HepG2 (cell line): ENCODE data around the gene NALCN. TPM values are rescaled to one million over a fixed set of nuclear protein-coding genes. Genes with fewer than 3 reads are reported as not detected.

Source experiments
- ATAC-seq: fragments of 200-7000 bp; cut with Tn5 transposase; 3 replicates; pipeline ENCODE4 v1.9.1; 2020; ENCODE audit warnings: mild to moderate bottlenecking, moderate library complexity
- Bru-seq: library from RNA; stranded (reverse); fragments of 400-500 nt; gene quantifications from one replicate; lab custom pipeline; 2021; lab: Mats Ljungman, UMichigan
- BruChase-seq, 2 experiments: library from RNA; stranded (reverse); fragments of 400-500 nt; gene quantifications; one replicate each; lab custom pipeline; 2021; lab: Mats Ljungman, UMichigan
- BruUV-seq: library from RNA; stranded (reverse); fragments of 400-500 nt; replicated peaks from 2 replicates; lab custom pipeline; 2021; lab: Mats Ljungman, UMichigan
- CTCF ChIA-PET: fragments of 300-600 bp; formaldehyde crosslinking; extraction: SDS; loops from one replicate; lab custom pipeline; 2021; ENCODE audit warnings: low total read pairs, inconsistent platforms, low intra/inter-chr PET ratio; lab: Yijun Ruan, JAX
- POLR2A ChIA-PET: fragments of 350-600 bp; sonication (Branson Sonifier 250); formaldehyde crosslinking; loops from one replicate; lab custom pipeline; 2020; ENCODE audit warnings: antibody characterized with exemption, inconsistent platforms; lab: Yijun Ruan, JAX
- DNase-seq: peaks from one replicate; pipeline ENCODE4 v3.0.0-alpha.2; 2015; ENCODE audit warnings: low spot score
- FAIRE-seq: peaks from 3 replicates; lab custom pipeline; 2011; peaks lifted over from hg19 to GRCh38; lab: Jason Lieb, UNC
- H2AFZ ChIP-seq: one replicate; pipeline ENCODE4 v1.6.1; 2011; ENCODE audit warnings: low read length, inconsistent platforms
- H3K27ac ChIP-seq: fragments of 300-600 bp; 3 replicates; pipeline ENCODE4 v1.8.0; 2011; ENCODE audit warnings: mixed run types, mild to moderate bottlenecking, mixed read lengths, low read length, inconsistent platforms; ENCODE audit not compliant: insufficient read depth; ENCODE audit errors: extremely low read length
- H3K27me3 ChIP-seq, 2 experiments: fragments of 200-600 bp in 1 of 2; 2 replicates in 1 of 2; 3 replicates in 1 of 2; pipeline versions ENCODE4 v1.6.0 to v1.8.0; 2011; ENCODE audit warnings: low read length in 2 of 2, mild to moderate bottlenecking in 2 of 2, moderate library complexity in 2 of 2, inconsistent platforms in 1 of 2; ENCODE audit not compliant: insufficient read depth in 2 of 2, control insufficient read depth in 1 of 2
- H3K36me3 ChIP-seq, 2 experiments: fragments of 200-600 bp in 1 of 2; replicated peaks in 1 of 2; 2 replicates in 1 of 2; 3 replicates in 1 of 2; pipeline versions ENCODE4 v1.5.1 to v1.8.0; 2011; ENCODE audit warnings: low read length in 2 of 2, inconsistent platforms in 1 of 2; ENCODE audit not compliant: insufficient read depth in 2 of 2, control insufficient read depth in 1 of 2
- H3K4me1 ChIP-seq: 2 replicates; pipeline ENCODE4 v1.5.1; 2012; ENCODE audit warnings: low read length, inconsistent platforms; ENCODE audit not compliant: insufficient read depth
- H3K4me2 ChIP-seq: 2 replicates; pipeline ENCODE4 v1.6.0; 2011; ENCODE audit warnings: low read depth, low read length, inconsistent platforms
- H3K4me3 ChIP-seq, 3 experiments: fragments of 200-600 bp in 1 of 3; sonication (generic), shearing (Covaris generic) in 1 of 3; replicated peaks in 1 of 3; 2 replicates each; pipeline ENCODE4 v1.5.1; 2011 to 2016; ENCODE audit warnings: low read length in 3 of 3, inconsistent platforms in 2 of 3, low read depth in 2 of 3, mild to moderate bottlenecking in 2 of 3, control low read depth in 1 of 3, mixed read lengths in 1 of 3; ENCODE audit not compliant: insufficient read depth in 1 of 3
- H3K79me2 ChIP-seq: one replicate; pipeline ENCODE4 v1.6.1; 2011; ENCODE audit warnings: low read length, inconsistent platforms; ENCODE audit not compliant: insufficient read depth
- H3K9ac ChIP-seq: 2 replicates; pipeline ENCODE4 v1.6.0; 2011; ENCODE audit warnings: mild to moderate bottlenecking, low read depth, low read length, inconsistent platforms; ENCODE audit not compliant: insufficient read depth
- H3K9me3 ChIP-seq: 2 replicates; pipeline ENCODE4 v1.5.1; 2012; ENCODE audit warnings: mild to moderate bottlenecking, low read length
- H4K20me1 ChIP-seq: 2 replicates; pipeline ENCODE4 v1.6.0; 2011; ENCODE audit warnings: inconsistent platforms, mild to moderate bottlenecking, low read length, moderate library complexity; ENCODE audit not compliant: insufficient read depth
- BHLHE40 ChIP-seq: IDR thresholded peaks from 2 replicates; pipeline ENCODE4 v1.6.1; 2011; ENCODE audit warnings: low read length, improper control_type of control experiment
- EZH2 ChIP-seq: conservative IDR thresholded peaks from 2 replicates; pipeline ENCODE4 v1.6.1; 2012; ENCODE audit warnings: mild to moderate bottlenecking, low read depth, low read length, moderate library complexity
- HIC2 ChIP-seq: sonication (generic); formaldehyde crosslinking; IDR thresholded peaks from 2 replicates; pipeline ENCODE4 v1.9.0; 2022; ENCODE audit warnings: low read depth, missing genetic modification reagents
- KDM2A ChIP-seq: sonication (generic); formaldehyde crosslinking; IDR thresholded peaks from 2 replicates; pipeline ENCODE4 v1.4.0; 2020; ENCODE audit warnings: low read depth, missing genetic modification reagents, borderline replicate concordance
- KLF9 ChIP-seq: IDR thresholded peaks from 2 replicates; pipeline ENCODE4 v1.6.1; 2016; ENCODE audit warnings: low read depth
- NFATC3 ChIP-seq: sonication (generic); formaldehyde crosslinking; IDR thresholded peaks from 2 replicates; pipeline ENCODE4 v1.5.1; 2020; ENCODE audit warnings: mild to moderate bottlenecking, missing genetic modification reagents
- NFE2L2 ChIP-seq: fragments of 150-350 bp; IDR thresholded peaks from 2 replicates; pipeline ENCODE4 v1.6.1; 2014; ENCODE audit warnings: low read length
- NFKB2 ChIP-seq: sonication (generic); formaldehyde crosslinking; IDR thresholded peaks from 2 replicates; pipeline ENCODE4 v1.4.0; 2020; ENCODE audit warnings: missing genetic modification reagents, borderline replicate concordance
- POLR2G ChIP-seq: fragments of 200-400 bp; formaldehyde crosslinking; IDR thresholded peaks from 2 replicates; pipeline ENCODE4 v1.6.1; 2018; ENCODE audit warnings: mild to moderate bottlenecking, low read depth, low read length, moderate library complexity
- SIX4 ChIP-seq: sonication (generic); formaldehyde crosslinking; IDR thresholded peaks from 2 replicates; pipeline ENCODE4 v1.4.0; 2020; ENCODE audit warnings: missing genetic modification reagents
- ZBTB42 ChIP-seq: sonication (generic); formaldehyde crosslinking; IDR thresholded peaks from 2 replicates; pipeline ENCODE4 v1.5.0; 2020; ENCODE audit warnings: mild to moderate bottlenecking, missing genetic modification reagents
- ZFP41 ChIP-seq: sonication (generic); formaldehyde crosslinking; IDR thresholded peaks from 2 replicates; pipeline ENCODE4 v1.4.0; 2020; ENCODE audit warnings: mild to moderate bottlenecking, missing genetic modification reagents, borderline replicate concordance
- ZNF17 ChIP-seq: sonication (generic); formaldehyde crosslinking; IDR thresholded peaks from 2 replicates; pipeline ENCODE4 v1.5.0; 2020; ENCODE audit warnings: mild to moderate bottlenecking, missing genetic modification reagents
- ZNF225 ChIP-seq: sonication (generic); formaldehyde crosslinking; IDR thresholded peaks from 2 replicates; pipeline ENCODE4 v1.4.0; 2020; ENCODE audit warnings: mild to moderate bottlenecking, missing genetic modification reagents
- ZNF234 ChIP-seq: sonication (generic); formaldehyde crosslinking; conservative IDR thresholded peaks from 2 replicates; pipeline ENCODE4 v1.5.1; 2020; ENCODE audit warnings: mild to moderate bottlenecking, missing genetic modification reagents
- ZNF510 ChIP-seq: sonication (generic); formaldehyde crosslinking; IDR thresholded peaks from 2 replicates; pipeline ENCODE4 v1.4.0; 2020; ENCODE audit warnings: low read depth, mild to moderate bottlenecking, missing genetic modification reagents
- ZNF563 ChIP-seq: sonication (generic); formaldehyde crosslinking; IDR thresholded peaks from 2 replicates; pipeline ENCODE4 v1.8.0; 2022; ENCODE audit warnings: mild to moderate bottlenecking, moderate library complexity, missing genetic modification reagents
- WGBS: methylation state at CpG from one replicate; pipeline ENCODE4 v1.1.6; 2017; ENCODE audit warnings: low lambda C conversion rate; 5-methylcytosine and 5-hydroxymethylcytosine counted together
- in situ Hi-C: cut with HindIII; loops from 2 replicates; pipeline ENCODE4 v1.10.0; 2017; ENCODE audit warnings: low pct_unique_long_range_greater_than_20kb; ENCODE audit not compliant: extremely low pct_ligation_motif_present
- intact Hi-C: fragments of 100-400 bp; cut with micrococcal nuclease; formaldehyde crosslinking; loops from one replicate; pipeline ENCODE4 v1.10.0; 2022; ENCODE audit not compliant: unreplicated experiment
- long read RNA-seq, 2 experiments: library from RNA in 1 of 2; library from polyadenylated mRNA in 1 of 2; stranded (forward) in 1 of 2; unstranded in 1 of 2; transcript quantifications; one replicate each; pipeline ENCODE4 v2.0.0, GENCODE V29; 2019 to 2022
- polyA minus RNA-seq, 3 experiments: library from RNA; depleted of rRNA, polyadenylated mRNA; stranded (reverse); fragments of >200 nt; gene quantifications; 2 replicates each; pipeline ENCODE4 v1.2.3, GENCODE V29; 2011; ENCODE audit warnings: low replicate concordance in 1 of 3
- polyA plus RNA-seq, 8 experiments: library from polyadenylated mRNA; depleted of rRNA in 3 of 8; stranded (reverse) in 7 of 8; unstranded in 1 of 8; fragments of >200 nt; fragmentation: Illumina TruSeq in 4 of 8; extraction: Trizol in 4 of 8; gene quantifications; 2 replicates each; pipeline versions ENCODE4 v1.2.1 to v1.2.3, GENCODE V29; 2011 to 2016; ENCODE audit warnings: low read depth in 4 of 8, missing spikeins in 1 of 8, mixed read lengths in 1 of 8; ENCODE audit not compliant: insufficient read depth in 1 of 8
- total RNA-seq, 5 experiments: library from RNA; depleted of rRNA; stranded (reverse); fragments of >200 nt; fragmentation: Illumina TruSeq; extraction: Trizol; gene quantifications; 2 replicates each; pipeline ENCODE4 v1.2.3, GENCODE V29; 2016; ENCODE audit warnings: low read depth in 1 of 5

NALCN gene
- not detected in 2 replicates for total RNA-seq (2016; rRNA removed; fragmentation: Illumina TruSeq; extraction: Trizol)
- not detected in 2 replicates for total RNA-seq (2016; cell fraction: cytosol; rRNA removed; fragmentation: Illumina TruSeq; extraction: Trizol; ENCODE audit: low read depth)
- not detected in 2 replicates for total RNA-seq (2016; cell fraction: insoluble cytoplasmic fraction; rRNA removed; fragmentation: Illumina TruSeq; extraction: Trizol)
- not detected in 2 replicates for total RNA-seq (2016; cell fraction: membrane; rRNA removed; fragmentation: Illumina TruSeq; extraction: Trizol)
- not detected in 2 replicates for total RNA-seq (2016; cell fraction: nucleus; rRNA removed; fragmentation: Illumina TruSeq; extraction: Trizol)
- polyA plus RNA-seq (2011; rRNA removed): not detected in 2 replicates
- polyA plus RNA-seq (2011; cell fraction: cytosol; rRNA removed): not detected in 2 replicates
- polyA plus RNA-seq (2011; cell fraction: nucleus; rRNA removed): not detected in 2 replicates
- not detected in 2 replicates for polyA plus RNA-seq (2012)
- not detected in 2 replicates for polyA plus RNA-seq (2016; cell fraction: cytosol; fragmentation: Illumina TruSeq; extraction: Trizol; ENCODE audit: low read depth)
- not detected in 2 replicates for polyA plus RNA-seq (2016; cell fraction: insoluble cytoplasmic fraction; fragmentation: Illumina TruSeq; extraction: Trizol; ENCODE audit: low read depth)
- polyA plus RNA-seq (2016; cell fraction: membrane; fragmentation: Illumina TruSeq; extraction: Trizol; ENCODE audit: low read depth): not detected in 2 replicates
- not detected in 2 replicates for polyA plus RNA-seq (2016; cell fraction: nucleus; fragmentation: Illumina TruSeq; extraction: Trizol; ENCODE audit: insufficient read depth, low read depth)
- 2.2 TPM in 1 of 2 replicates, not detected in the other for polyA minus RNA-seq (2011; rRNA and poly(A)+ RNA removed; ENCODE audit: low replicate concordance)
- not detected in 2 replicates for polyA minus RNA-seq (2011; cell fraction: cytosol; rRNA and poly(A)+ RNA removed)
- polyA minus RNA-seq (2011; cell fraction: nucleus; rRNA and poly(A)+ RNA removed): not detected in 2 replicates
- Bru-seq, nascent RNA: not detected
- percentile 1 among the genes with signal in this experiment for BruChase-seq, experiment 1, labeled RNA remaining after a 6-hour chase
- percentile 4 among the genes with signal in this experiment for BruChase-seq, experiment 2, labeled RNA remaining after a 2-hour chase
- long read RNA-seq, experiment 1: 0 reads
- long read RNA-seq, experiment 2: 0 reads

GRCh38 chr13:101416181-101417042 lies at the start of gene NALCN:
TSS of gene NALCN (minus strand) at chr13:101416508. CDS start at chr13:101399126, 17,382 bp downstream.
- ATAC-seq: peak; percentile 82
- H3K4me2 ChIP-seq: peak within 1 kb of the TSS; percentile 51
- H3K4me3 ChIP-seq: peak within 1 kb of the TSS in 1 of 3 experiments; percentile 40; a peak in 2 of 6 replicates
- intact Hi-C loops (no loop called here), in situ Hi-C loops (no loop called here)
- 13% methylated on average over 12 of the region's 85 CpGs for WGBS
- no peaks in the 10 kb centered on the region for H3K4me1 ChIP-seq
- H4K20me1 ChIP-seq: no peaks in the 10 kb centered on the region
- H3K79me2 ChIP-seq: no peaks in the 10 kb centered on the region
- no peak for DNase-seq
- H2AFZ ChIP-seq: no peak within 1 kb of the TSS
- BruUV-seq: no TSS peak
- no peak within 1 kb of the TSS for H3K9ac ChIP-seq
- H3K27me3 ChIP-seq: peaks cover 0 to 15% of the 10 kb centered on the region in 2 experiments; a peak in 3 of 5 replicates
- no peaks in the 10 kb centered on the region for H3K36me3 ChIP-seq
- no peak within 1 kb of the TSS for H3K27ac ChIP-seq
- CTCF ChIA-PET: no interaction called here
- POLR2A ChIA-PET: no interaction called here
- no peaks in the 10 kb centered on the region for H3K9me3 ChIP-seq
- FAIRE-seq: no peak
- TF ChIP-seq ZFP41 (CRISPR knock-in tag) (no peak), POLR2G (no peak), NFATC3 (CRISPR knock-in tag) (no peak), ZNF510 (CRISPR knock-in tag) (no peak), NFE2L2 (no peak), ZNF563 (CRISPR knock-in tag) (no peak), ZNF17 (CRISPR knock-in tag) (no peak), SIX4 (CRISPR knock-in tag) (no peak), EZH2 (no peak), HIC2 (CRISPR knock-in tag) (no peak), BHLHE40 (no peak), ZNF234 (CRISPR knock-in tag) (no peak), NFKB2 (CRISPR knock-in tag) (no peak), ZNF225 (CRISPR knock-in tag) (no peak), KDM2A (CRISPR knock-in tag) (no peak), KLF9 (no peak), ZBTB42 (CRISPR knock-in tag) (no peak)
